Heart left ventricle (tissue), 16 donors: ENCODE results near the gene RBMS3. TPM values are rescaled to one million over a fixed set of nuclear protein-coding genes. Genes with fewer than 3 reads are reported as not detected.

Source experiments
- ATAC-seq, 4 donors: fragments of 200-7000 bp; cut with Tn5 transposase; one replicate each; pipeline ENCODE4 v1.9.1; 2020 to 2022; ENCODE audit warnings: moderate library complexity in 4 of 4, mild to moderate bottlenecking in 3 of 4, moderate number of reproducible peaks in 1 of 4
- DNase-seq, 5 donors: peaks; one replicate each; pipeline ENCODE4 v3.0.0-alpha.2; 2020
- H3K27ac ChIP-seq, 12 donors: fragments of 200-600 bp; sonication (generic) in 4 of 12; one replicate each; pipeline versions ENCODE4 v1.5.0 to v1.8.0; 2016 to 2022; ENCODE audit warnings: mild to moderate bottlenecking in 2 of 12
- H3K27me3 ChIP-seq, 9 donors: fragments of 200-600 bp; sonication (generic) in 2 of 9; one replicate each; pipeline versions ENCODE4 v1.5.1 to v1.8.0; 2016 to 2022; ENCODE audit warnings: mild to moderate bottlenecking in 3 of 9
- H3K36me3 ChIP-seq, 9 donors: fragments of 200-600 bp; sonication (generic) in 2 of 9; one replicate each; pipeline versions ENCODE4 v1.5.0 to v1.8.0; 2018 to 2022; ENCODE audit warnings: mild to moderate bottlenecking in 2 of 9
- H3K4me1 ChIP-seq, 12 donors: fragments of 200-600 bp; sonication (generic) in 4 of 12; one replicate each; pipeline versions ENCODE4 v1.5.0 to v1.8.0; 2016 to 2022; ENCODE audit warnings: mild to moderate bottlenecking in 3 of 12
- H3K4me3 ChIP-seq, 12 donors: fragments of 200-600 bp; sonication (generic) in 4 of 12; one replicate each; pipeline versions ENCODE4 v1.5.0 to v1.8.0; 2017 to 2022; ENCODE audit warnings: mild to moderate bottlenecking in 9 of 12, moderate library complexity in 4 of 12
- H3K9me3 ChIP-seq, 12 donors: fragments of 200-600 bp; sonication (generic) in 4 of 12; one replicate each; pipeline versions ENCODE4 v1.5.0 to v1.8.0; 2016 to 2022; ENCODE audit warnings: mild to moderate bottlenecking in 1 of 12
- POLR2A ChIP-seq, 2 donors: fragments of 450-650 bp; IDR thresholded peaks; one replicate each; pipeline ENCODE4 v1.6.1; 2017; ENCODE audit warnings: antibody characterized with exemption in 2 of 2, mild to moderate bottlenecking in 2 of 2, moderate library complexity in 2 of 2
- WGBS, 4 donors: extraction: QIAGEN DNeasy Blood & Tissue Kit in 2 of 4; methylation state at CpG; one replicate each; pipeline versions ENCODE4 v1.1.5 to v1.1.7; 2013 to 2018; 5-methylcytosine and 5-hydroxymethylcytosine counted together
- intact Hi-C, 10 donors: fragments of 100-400 bp; cut with DNase I; formaldehyde crosslinking; loops; one replicate each; pipeline versions ENCODE4 v1.11.1 to v1.14.2; 2022
- polyA plus RNA-seq, 2 donors: library from polyadenylated mRNA; stranded (reverse); fragments of 200-250 nt; gene quantifications; one replicate each; pipeline ENCODE4 v1.2.3, GENCODE V29; 2013
- total RNA-seq, 9 donors: library from RNA; depleted of rRNA in 2 of 9; stranded (reverse); fragments of >200 nt in 2 of 9; fragmentation: NEBNext Ultra II Directional in 3 of 9; extraction: Animal tissue kit (Norgen Biotek cat#: 25700) in 3 of 9; gene quantifications; one replicate each; pipeline versions ENCODE4 v1.1.0 to v1.2.4, GENCODE V29; 2016 to 2023
- TF ChIP-seq, protein P1 (sequence below), 12 donors: fragments of 200-600 bp; sonication (generic) in 4 of 12; IDR thresholded peaks; one replicate each; pipeline versions ENCODE4 v1.5.0 to v1.8.0; 2018 to 2022; ENCODE audit warnings: antibody characterized with exemption in 12 of 12, mild to moderate bottlenecking in 5 of 12
- donor health status: ischemic (EF 13 %, LVEDD 7.1; RV severe dilation, severe dysfunction).
- donor health status: healthy with polysubstance abuse.
- donor health status: DM: no; HTN: yes; CAD: no.
- donor health status: DM: no; HTN: no; CAD: no.
- donor health status: ischemic (EF 25% LVEDD 6.9; RV normal size, moderate dysfunction).
- donor health status: ischemic (EF 25% LVEDD 5.7; RV mildly dilated, moderate dysfunction).
- donor health status: healthy.
- donor health status: DM: yes; HTN: yes; CAD: no.
- donor health status: ischemic (EF 35%, LVEDD 5.7; RV mildly dilated, moderate dysfunction).
- donor health status: nonischemic (EF 11% LVEDD 7.7; RV severe dilation, severe dysfunction).
- donor health status: DM: yes; HTN: yes; CAD: no.
- donor health status: PGD.
- donor health status: ischemic (EF 29% LVEDD 5.4; RV normal size, mild dysfunction).
- donor health status: nonischemic (EF 23%, LVEDD 6.1; RV moderate dilation, normal function).

RBMS3 gene
- total and polyA plus RNA-seq, 11 donors: 4.8 to 35.6 (median 26.1) TPM

DNA sequence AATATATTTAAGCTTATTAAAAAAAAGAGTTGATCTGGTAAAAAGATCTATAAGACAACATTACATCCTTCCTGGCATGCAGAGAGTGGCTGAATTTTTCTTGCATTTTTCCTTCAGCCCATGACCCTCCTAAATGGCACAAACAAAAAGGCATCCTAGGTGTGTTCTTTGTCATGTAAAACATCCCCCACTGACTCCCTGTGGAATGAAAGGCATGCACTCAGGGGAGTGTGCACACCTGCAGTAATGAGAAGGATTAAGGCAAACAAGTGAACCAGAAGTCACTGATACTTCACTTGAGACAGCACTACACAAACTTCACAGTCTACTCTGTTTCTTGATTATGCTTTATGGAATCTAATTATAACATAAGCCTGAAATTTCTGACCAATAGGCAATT lies 195.0 kb downstream of the RBMS3 start:
- DNase-seq (no peak), ATAC-seq (no peak)
- Histone ChIP-seq H3K36me3 (no peaks in the 10 kb centered on the region), H3K27ac (no peak overlapping the region), H3K27me3 (no peaks in the 10 kb centered on the region), H3K4me1 (peaks cover 0 to 29% (median 0%) of the 10 kb centered on the region in 12 donors), H3K4me3 (no peak overlapping the region), H3K9me3 (no peaks in the 10 kb centered on the region)
- TF ChIP-seq, protein P1, sequence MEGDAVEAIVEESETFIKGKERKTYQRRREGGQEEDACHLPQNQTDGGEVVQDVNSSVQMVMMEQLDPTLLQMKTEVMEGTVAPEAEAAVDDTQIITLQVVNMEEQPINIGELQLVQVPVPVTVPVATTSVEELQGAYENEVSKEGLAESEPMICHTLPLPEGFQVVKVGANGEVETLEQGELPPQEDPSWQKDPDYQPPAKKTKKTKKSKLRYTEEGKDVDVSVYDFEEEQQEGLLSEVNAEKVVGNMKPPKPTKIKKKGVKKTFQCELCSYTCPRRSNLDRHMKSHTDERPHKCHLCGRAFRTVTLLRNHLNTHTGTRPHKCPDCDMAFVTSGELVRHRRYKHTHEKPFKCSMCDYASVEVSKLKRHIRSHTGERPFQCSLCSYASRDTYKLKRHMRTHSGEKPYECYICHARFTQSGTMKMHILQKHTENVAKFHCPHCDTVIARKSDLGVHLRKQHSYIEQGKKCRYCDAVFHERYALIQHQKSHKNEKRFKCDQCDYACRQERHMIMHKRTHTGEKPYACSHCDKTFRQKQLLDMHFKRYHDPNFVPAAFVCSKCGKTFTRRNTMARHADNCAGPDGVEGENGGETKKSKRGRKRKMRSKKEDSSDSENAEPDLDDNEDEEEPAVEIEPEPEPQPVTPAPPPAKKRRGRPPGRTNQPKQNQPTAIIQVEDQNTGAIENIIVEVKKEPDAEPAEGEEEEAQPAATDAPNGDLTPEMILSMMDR (IDR thresholded peaks at IDR 0.05): no peak
- no peak for TF ChIP-seq POLR2A (IDR thresholded peaks at IDR 0.05)
- intact Hi-C loops: no loop called here

DNA sequence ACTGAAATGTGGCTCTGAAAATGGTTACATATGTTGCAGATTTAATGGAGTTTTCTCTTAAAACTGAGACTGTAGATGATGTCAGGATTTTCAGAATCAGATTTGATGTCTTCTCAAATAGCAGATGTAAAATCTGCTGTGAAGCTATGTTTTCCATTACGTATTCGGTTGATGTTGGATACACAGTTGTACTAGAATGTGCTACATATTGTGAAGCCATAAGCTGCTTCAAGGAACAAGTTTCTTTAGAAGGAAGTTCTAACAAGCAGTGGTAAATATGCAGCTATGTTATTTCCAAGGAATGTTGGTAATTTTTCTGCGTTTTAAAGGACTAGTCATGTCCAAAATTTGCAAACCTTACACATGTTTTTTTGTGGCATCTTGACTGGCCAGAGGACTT lies 197.7 kb downstream of the RBMS3 start:
- 88 to 94% (median 92%) methylated on average over 3 of the region's 3 CpGs for WGBS, 4 donors
- Histone ChIP-seq H3K4me1 (peaks cover 0 to 29% (median 0%) of the 10 kb centered on the region in 12 donors), H3K27me3 (no peaks in the 10 kb centered on the region), H3K4me3 (no peak overlapping the region), H3K27ac (no peak overlapping the region), H3K36me3 (no peaks in the 10 kb centered on the region), H3K9me3 (no peaks in the 10 kb centered on the region)
- intact Hi-C loops: no loop called here
- no peak for TF ChIP-seq POLR2A (IDR thresholded peaks at IDR 0.05)
- TF ChIP-seq, protein P1 (IDR thresholded peaks at IDR 0.05): no peak
- no peak for DNase-seq
- ATAC-seq: no peak

DNA sequence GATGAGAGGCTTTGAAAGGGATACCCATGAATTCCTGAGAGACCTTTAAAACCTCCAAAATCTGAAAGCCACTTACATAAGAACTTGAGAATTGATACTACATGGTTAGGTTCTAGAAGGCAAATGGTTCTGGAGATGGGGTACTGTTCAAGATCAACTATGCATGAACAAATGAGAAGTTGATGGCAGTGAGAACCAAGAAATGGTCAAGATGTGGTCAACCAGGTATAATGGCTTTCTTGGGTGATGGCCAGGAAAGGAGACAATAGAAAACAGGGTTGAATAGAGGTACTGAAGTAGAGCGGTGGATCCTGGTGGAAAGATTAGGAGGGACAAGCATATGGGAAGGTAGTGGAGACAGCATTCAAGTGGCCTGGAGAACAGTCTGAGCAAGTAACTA lies 200.4 kb downstream of the RBMS3 start:
- Histone ChIP-seq H3K4me1 (peaks cover 0 to 21% (median 0%) of the 10 kb centered on the region in 12 donors), H3K36me3 (no peaks in the 10 kb centered on the region), H3K9me3 (no peaks in the 10 kb centered on the region), H3K27ac (no peak overlapping the region), H3K27me3 (no peaks in the 10 kb centered on the region), H3K4me3 (no peak overlapping the region)
- intact Hi-C loops: no loop called here
- no peak for DNase-seq
- TF ChIP-seq, protein P1 (IDR thresholded peaks at IDR 0.05): no peak
- no peak for TF ChIP-seq POLR2A (IDR thresholded peaks at IDR 0.05)
- no peak for ATAC-seq
- WGBS, 4 donors: 45 to 100% (median 99%) methylated on average over 1 of the region's 1 CpG

DNA sequence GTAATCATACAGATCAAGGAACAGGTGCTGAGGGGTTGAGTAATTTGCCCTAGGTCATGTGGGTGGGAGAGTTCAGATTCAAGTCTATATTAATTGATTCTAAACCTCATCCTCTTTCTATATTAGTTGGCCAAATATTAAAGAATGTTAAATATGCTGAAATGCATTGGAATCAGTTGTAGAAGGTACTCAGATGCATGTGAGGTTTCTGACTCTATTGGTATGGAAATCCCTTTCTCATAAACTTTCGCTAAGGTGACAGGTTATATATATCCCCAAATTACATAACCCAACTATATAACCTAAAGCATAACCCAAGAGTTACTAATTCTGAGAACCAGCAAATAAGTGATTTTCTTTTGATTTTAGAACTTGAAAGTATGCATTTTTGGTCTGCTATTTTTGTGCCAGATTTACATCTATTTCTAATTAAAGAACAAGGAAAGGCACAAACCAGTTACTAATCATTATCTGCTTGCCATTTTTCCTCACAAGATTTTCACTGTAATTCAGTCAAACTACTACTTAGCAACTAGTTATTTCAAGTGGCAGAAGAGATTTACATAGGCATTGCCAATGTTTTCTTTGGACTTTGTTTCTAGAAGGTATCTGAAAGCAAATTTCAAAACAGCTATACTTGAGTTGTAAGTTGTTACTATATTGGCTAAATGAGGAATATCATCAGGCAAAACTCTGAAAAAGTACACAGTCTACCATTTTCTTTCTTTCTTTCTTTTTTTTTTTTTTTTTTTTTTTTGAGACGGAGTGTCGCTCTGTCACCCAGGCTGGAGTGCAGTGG lies 201.3 kb downstream of the RBMS3 start:
- DNase-seq (no peak), ATAC-seq (no peak)
- Histone ChIP-seq H3K4me1 (peaks cover 0 to 28% (median 1%) of the 10 kb centered on the region in 12 donors), H3K9me3 (no peaks in the 10 kb centered on the region), H3K27ac (no peak overlapping the region), H3K36me3 (no peaks in the 10 kb centered on the region), H3K27me3 (no peaks in the 10 kb centered on the region), H3K4me3 (no peak overlapping the region)
- intact Hi-C loops: no loop called here
- 90 to 99% (median 96%) methylated on average over 3 of the region's 3 CpGs for WGBS, 4 donors
- TF ChIP-seq, protein P1 (IDR thresholded peaks at IDR 0.05): no peak
- no peak for TF ChIP-seq POLR2A (IDR thresholded peaks at IDR 0.05)
